Endothelial cell of umbilical vein (primary cell): ENCODE results near the gene DSCAML1. TPM values are rescaled to one million over a fixed set of nuclear protein-coding genes. Genes with fewer than 3 reads are reported as not detected.
A peak's percentile ranks its signal among the peaks of the same experiment; 100 is the strongest.

Experiments used
- BruUV-seq: library from RNA; stranded (reverse); fragments of 400-500 nt; replicated peaks from 2 replicates; lab custom pipeline; 2021; lab: Mats Ljungman, UMichigan
- CTCF ChIA-PET: fragments of 300-600, 350-600 bp; sonication (Branson Sonifier 250); formaldehyde crosslinking; loops from one replicate; lab custom pipeline; 2021; ENCODE audit warnings: antibody characterized with exemption, inconsistent platforms; lab: Charles Lee
- POLR2A ChIA-PET: fragments of 300-600, 350-600 bp; sonication (Branson Sonifier 250); formaldehyde crosslinking; loops from one replicate; lab custom pipeline; 2021; ENCODE audit warnings: antibody characterized with exemption, inconsistent platforms; lab: Charles Lee
- DNase-seq: peaks from one replicate; pipeline ENCODE4 v3.0.0-alpha.2; 2011; ENCODE audit warnings: low read depth, low spot score
- FAIRE-seq: peaks from 2 replicates; lab custom pipeline; 2011; peaks lifted over from hg19 to GRCh38; lab: Jason Lieb, UNC
- H2AFZ ChIP-seq: 2 replicates; pipeline ENCODE4 v1.6.0; 2012; ENCODE audit warnings: low read depth, low read length, control low read depth, inconsistent platforms
- H3K27ac ChIP-seq: 2 replicates; pipeline ENCODE4 v1.5.1; 2011; ENCODE audit warnings: low read depth, mild to moderate bottlenecking, control low read depth, low read length, moderate library complexity; ENCODE audit not compliant: insufficient read depth
- H3K27me3 ChIP-seq, 2 experiments: 2 replicates each; pipeline versions ENCODE4 v1.6.0 to v1.6.1; 2011; ENCODE audit warnings: low read length in 2 of 2, mixed read lengths in 1 of 2; ENCODE audit not compliant: control insufficient read depth in 2 of 2, insufficient read depth in 2 of 2
- H3K36me3 ChIP-seq, 2 experiments: 2 replicates in 1 of 2; 3 replicates in 1 of 2; pipeline ENCODE4 v1.5.1; 2011; ENCODE audit warnings: low read length in 2 of 2, mild to moderate bottlenecking in 1 of 2, moderate library complexity in 1 of 2; ENCODE audit not compliant: control insufficient read depth in 2 of 2, insufficient read depth in 2 of 2; ENCODE audit errors: extremely low read depth in 1 of 2
- H3K4me1 ChIP-seq: 3 replicates; pipeline ENCODE4 v1.5.1; 2011; ENCODE audit warnings: mild to moderate bottlenecking, low read length; ENCODE audit not compliant: control insufficient read depth, insufficient read depth; ENCODE audit errors: extremely low read depth
- H3K4me2 ChIP-seq: 2 replicates; pipeline ENCODE4 v1.6.1; 2011; ENCODE audit warnings: low read length, control low read depth, mixed read lengths; ENCODE audit not compliant: insufficient read depth
- H3K4me3 ChIP-seq, 3 experiments: fragments of 200-600 bp in 1 of 3; sonication (generic), shearing (Covaris generic) in 1 of 3; replicated peaks in 1 of 3; 2 replicates each; pipeline ENCODE4 v1.5.1; 2011 to 2016; ENCODE audit warnings: control low read depth in 3 of 3, low read length in 3 of 3, mild to moderate bottlenecking in 2 of 3, inconsistent platforms in 1 of 3, low read depth in 1 of 3, moderate library complexity in 1 of 3; ENCODE audit not compliant: insufficient read depth in 1 of 3
- H3K79me2 ChIP-seq: 2 replicates; pipeline ENCODE4 v1.6.0; 2012; ENCODE audit warnings: low read length, inconsistent platforms; ENCODE audit not compliant: control insufficient read depth, insufficient read depth
- H3K9ac ChIP-seq: replicated peaks from 2 replicates; pipeline ENCODE3; 2011; ENCODE audit warnings: low read length, control low read depth; ENCODE audit not compliant: insufficient read depth; ENCODE audit errors: extremely low read depth
- H3K9me1 ChIP-seq: replicated peaks from 3 replicates; pipeline ENCODE4 v1.6.0; 2011; ENCODE audit warnings: mild to moderate bottlenecking, low read length; ENCODE audit not compliant: control insufficient read depth, insufficient read depth; ENCODE audit errors: extremely low read depth
- H3K9me3 ChIP-seq: replicated peaks from 2 replicates; pipeline ENCODE4 v1.5.1; 2012; ENCODE audit warnings: low read length, inconsistent platforms; ENCODE audit not compliant: control insufficient read depth, insufficient read depth
- H4K20me1 ChIP-seq: replicated peaks from 2 replicates; pipeline ENCODE3; 2011; ENCODE audit warnings: mild to moderate bottlenecking, low read length; ENCODE audit not compliant: control insufficient read depth, insufficient read depth; ENCODE audit errors: extremely low read depth
- CTCF ChIP-seq, 2 donors: IDR thresholded peaks; 1 replicate in 1 of 2; 2 replicates in 1 of 2; pipeline ENCODE4 v1.5.1; 2011; ENCODE audit warnings: low read length in 2 of 2, mild to moderate bottlenecking in 2 of 2, moderate library complexity in 2 of 2, control low read depth in 1 of 2, inconsistent platforms in 1 of 2, low read depth in 1 of 2; ENCODE audit not compliant: insufficient read depth in 1 of 2; ENCODE audit errors: extremely low read depth in 1 of 2
- EZH2 ChIP-seq: IDR thresholded peaks from 2 replicates; pipeline ENCODE4 v1.6.1; 2012; ENCODE audit warnings: borderline replicate concordance, low read depth, mild to moderate bottlenecking, moderate library complexity, low read length, inconsistent platforms; ENCODE audit not compliant: severe bottlenecking
- FOS ChIP-seq: IDR thresholded peaks from 2 replicates; pipeline ENCODE4 v1.6.1; 2011; ENCODE audit warnings: mild to moderate bottlenecking, low read length, moderate library complexity, borderline replicate concordance; ENCODE audit not compliant: insufficient read depth
- GATA2 ChIP-seq: IDR thresholded peaks from 2 replicates; pipeline ENCODE4 v1.7.0; 2011; ENCODE audit warnings: low read depth, mild to moderate bottlenecking, moderate library complexity, mixed read lengths, low read length; ENCODE audit not compliant: insufficient read length, insufficient read depth
- JUN ChIP-seq: IDR thresholded peaks from 2 replicates; pipeline ENCODE4 v1.6.1; 2011; ENCODE audit warnings: borderline replicate concordance, low read depth; ENCODE audit not compliant: insufficient read length, insufficient read depth
- MYC ChIP-seq: IDR thresholded peaks from one replicate; pipeline ENCODE4 v1.6.1; 2011; ENCODE audit warnings: mild to moderate bottlenecking, low read depth, low read length
- POLR2A ChIP-seq: IDR thresholded peaks from 2 replicates; pipeline ENCODE4 v1.6.1; 2012; ENCODE audit warnings: low read depth, mild to moderate bottlenecking, control low read depth, low read length
- dilution Hi-C: fragments of 300-500 bp; cut with MboI; formaldehyde crosslinking; loops from one replicate; pipeline ENCODE4 v1.15.0; 2019; ENCODE audit warnings: low sequenced_read_pairs; ENCODE audit not compliant: extremely low pct_ligation_motif_present
- intact Hi-C: fragments of 100-400 bp; cut with micrococcal nuclease; formaldehyde crosslinking; loops from one replicate; pipeline ENCODE4 v1.10.0; 2022
- polyA plus RNA-seq, 4 experiments: library from polyadenylated mRNA; depleted of rRNA in 3 of 4; stranded (reverse) in 3 of 4; unstranded in 1 of 4; fragments of >200 nt; gene quantifications; 2 replicates each; pipeline versions ENCODE4 v1.2.1 to v1.2.3, GENCODE V29; 2011 to 2012; ENCODE audit warnings: missing spikeins in 1 of 4
- total RNA-seq: library from RNA; stranded (reverse); gene quantifications from 2 replicates; pipeline ENCODE4 v1.2.3, GENCODE V29; 2021

DSCAML1 gene
- total and polyA plus RNA-seq, 2 donors (not counting 3 experiments of a cell fraction or from before 2014, with no cell fraction given) = not detected

DNA sequence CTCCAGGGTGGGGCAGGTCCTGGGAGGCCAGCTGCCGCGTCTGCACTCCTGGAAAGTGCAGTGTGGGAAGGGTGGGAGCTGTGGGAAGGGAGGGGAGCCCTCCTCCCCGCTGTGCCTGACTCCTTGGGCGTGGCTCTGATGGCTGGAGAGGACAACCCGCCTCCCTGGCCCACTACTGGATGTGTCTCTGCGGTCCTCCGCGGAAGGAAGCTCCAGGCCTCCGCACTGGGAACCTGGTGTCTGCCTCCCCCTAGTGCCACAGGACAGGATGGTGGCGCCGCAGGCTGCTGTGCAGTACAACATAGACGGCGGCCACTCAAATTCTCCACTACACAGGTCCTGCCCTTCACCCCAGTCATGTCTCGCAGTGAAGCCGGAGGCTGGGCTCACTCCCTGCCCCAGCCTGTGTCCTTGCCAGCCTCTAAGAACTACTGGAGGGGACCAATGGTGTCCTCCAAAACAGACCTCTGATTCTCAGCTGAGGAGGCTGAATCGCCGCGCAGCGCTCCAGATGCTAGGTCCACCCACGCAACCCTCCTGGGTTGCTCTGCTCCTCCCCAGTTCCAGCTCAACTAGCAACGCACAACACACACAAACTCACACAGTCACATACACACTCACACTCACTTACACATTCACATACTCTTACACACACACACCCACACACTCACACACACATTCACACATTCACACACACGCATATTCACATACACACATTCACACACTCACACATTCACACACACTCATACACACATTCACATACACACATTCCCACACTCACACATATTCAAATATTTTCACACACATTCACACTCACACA lies 12.4 kb upstream of the DSCAML1 start:
- H3K27me3 ChIP-seq = peaks cover 3 to 5% of the 10 kb centered on the region in 2 experiments
- H3K36me3 ChIP-seq = no peaks in the 10 kb centered on the region
- intact Hi-C loops = loop anchor here (10.0 kb wide), 1 partner anchor 575 kb away; the partner anchor contains the start of genes PCSK7 and RNF214
- dilution Hi-C loops = no loop called here
- H3K9me3 ChIP-seq = no peaks in the 10 kb centered on the region
- H3K4me1 ChIP-seq = no peaks in the 10 kb centered on the region
- FAIRE-seq (no peak), DNase-seq (no peak)
- H3K9me1 ChIP-seq = no peaks in the 10 kb centered on the region
- no peak overlapping the region for H3K4me3 ChIP-seq
- BruUV-seq = no TSS peak
- ChIA-PET POLR2A (no interaction called here), CTCF (interaction anchor here (1.6 to 5.1 kb wide), 9 partner anchors 9 to 384 kb away, joined by 8 to 213 read pairs (median 22); partner anchors contain the start of gene FXYD2)
- no peaks in the 10 kb centered on the region for H3K79me2 ChIP-seq
- TF ChIP-seq JUN = no peak
- TF ChIP-seq MYC = no peak
- TF ChIP-seq CTCF (IDR thresholded peaks at IDR 0.05; ENCODE audit: extremely low read depth in 1 of 2, insufficient read depth in 1 of 2, low read depth in 1 of 2, low read length in 2 of 2) = peak in 1 of 2 donors; percentile 43
- no peak for TF ChIP-seq GATA2
- no peak for TF ChIP-seq EZH2
- no peak for TF ChIP-seq FOS
- TF ChIP-seq POLR2A = no peak
- H2AFZ ChIP-seq = no peak overlapping the region
- H3K4me2 ChIP-seq = no peak overlapping the region
- no peaks in the 10 kb centered on the region for H4K20me1 ChIP-seq
- no peak overlapping the region for H3K9ac ChIP-seq
- H3K27ac ChIP-seq = no peak overlapping the region
